Fibroblast of lung (primary cell): ENCODE results near the gene FAM184B.

Source experiments
- CTCF ChIP-seq, 2 donors: IDR thresholded peaks in 1 of 2; conservative IDR thresholded peaks in 1 of 2; 1 replicate in 1 of 2; 2 replicates in 1 of 2; pipeline ENCODE4 v1.5.1; 2011 to 2012; ENCODE audit warnings: low read length in 2 of 2, control low read depth in 1 of 2, inconsistent platforms in 1 of 2, low read depth in 1 of 2, mild to moderate bottlenecking in 1 of 2
- EZH2 ChIP-seq: IDR thresholded peaks from 2 replicates; pipeline ENCODE4 v1.5.1; 2012; ENCODE audit warnings: low read length, control low read depth, mild to moderate bottlenecking; ENCODE audit errors: missing control alignments

- TF ChIP-seq EZH2 (no peak), CTCF (conservative IDR thresholded peaks at IDR 0.05 in 1 of 2, IDR thresholded peaks at IDR 0.05 in 1 of 2; ENCODE audit: low read depth in 1 of 2, low read length in 2 of 2) (no peak)
Observed at GRCh38 chr4:17707671-17708070, 73.8 kb downstream of the FAM184B start.
